HG02588 (cell line): ENCODE measurements around the gene GHRH.

Experiments used
- ATAC-seq: cut with Tn5 transposase; IDR thresholded peaks from one replicate; pipeline ENCODE4 v1.9.1; 2021; ENCODE audit warnings: mild to moderate bottlenecking, moderate library complexity; ENCODE audit not compliant: unreplicated experiment

The GHRH gene

DNA sequence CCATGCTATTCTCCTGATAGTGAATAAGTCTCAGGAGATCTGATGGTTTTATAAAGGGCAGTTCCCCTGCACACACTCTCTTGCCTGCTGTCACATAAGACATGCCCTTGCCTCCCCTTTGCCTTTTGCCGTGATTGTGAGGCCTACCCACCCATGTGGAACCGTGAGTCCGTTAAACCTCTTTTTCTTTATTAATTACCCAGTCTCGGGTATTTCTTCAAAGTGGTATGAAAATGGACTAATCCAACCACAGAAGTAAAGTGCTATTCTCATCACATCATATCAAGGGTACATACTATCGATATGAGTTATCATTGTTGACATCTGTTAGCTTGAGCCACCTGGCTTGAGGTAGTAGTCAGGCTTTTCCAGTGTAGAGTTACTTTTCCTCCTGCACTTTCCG lies 30.1 kb upstream of the GHRH start:
- ATAC-seq: no peak

GRCh38 chr20:37290158-37290810 lies 28.7 kb upstream of the GHRH start:
- ATAC-seq: no peak

DNA sequence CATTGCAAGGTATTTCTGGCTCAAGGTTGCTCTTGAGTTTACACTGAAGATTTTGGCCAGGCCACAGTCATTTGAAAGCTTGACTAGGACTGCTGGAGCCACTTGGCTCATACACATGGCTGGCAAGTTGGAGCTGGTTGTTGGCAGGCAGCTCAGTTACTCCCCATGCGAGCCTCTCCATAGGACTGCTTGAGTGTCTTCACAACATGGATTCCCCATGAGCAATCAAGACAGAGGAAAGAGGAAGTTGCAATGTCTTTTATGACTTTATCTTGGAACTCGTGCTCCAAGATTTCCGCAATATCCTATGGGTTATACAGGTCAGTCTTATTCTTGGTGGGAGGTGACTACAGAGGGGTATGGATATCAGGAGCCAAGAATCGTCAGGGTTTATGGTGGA lies 26.5 kb upstream of the GHRH start:
- ATAC-seq: no peak

- ATAC-seq: no peak
These were observed 24.2 kb upstream of the GHRH start for GRCh38 chr20:37285664-37286374.

DNA sequence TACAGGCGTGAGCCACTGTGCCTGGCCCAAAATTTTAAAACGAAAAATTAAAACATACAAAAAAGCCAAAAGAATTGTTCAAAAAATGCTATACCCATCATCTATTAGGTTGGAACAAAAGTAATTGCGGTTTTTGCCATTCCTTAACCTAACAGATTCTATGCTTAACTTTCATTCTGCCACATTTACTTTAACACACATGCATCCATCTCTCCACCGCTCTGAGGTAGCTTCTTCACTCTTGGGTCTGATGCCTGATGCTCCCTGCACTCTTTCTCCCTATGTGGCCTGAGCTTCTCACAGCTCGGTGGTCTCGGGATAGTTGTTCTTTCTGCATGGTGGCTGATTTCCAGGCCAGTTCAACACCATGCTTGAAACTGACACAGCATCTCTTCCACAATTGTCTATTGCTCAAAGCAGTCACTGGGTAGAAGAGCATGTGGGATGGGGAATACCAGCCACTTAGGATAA lies 23.1 kb upstream of the GHRH start:
- no peak for ATAC-seq

DNA sequence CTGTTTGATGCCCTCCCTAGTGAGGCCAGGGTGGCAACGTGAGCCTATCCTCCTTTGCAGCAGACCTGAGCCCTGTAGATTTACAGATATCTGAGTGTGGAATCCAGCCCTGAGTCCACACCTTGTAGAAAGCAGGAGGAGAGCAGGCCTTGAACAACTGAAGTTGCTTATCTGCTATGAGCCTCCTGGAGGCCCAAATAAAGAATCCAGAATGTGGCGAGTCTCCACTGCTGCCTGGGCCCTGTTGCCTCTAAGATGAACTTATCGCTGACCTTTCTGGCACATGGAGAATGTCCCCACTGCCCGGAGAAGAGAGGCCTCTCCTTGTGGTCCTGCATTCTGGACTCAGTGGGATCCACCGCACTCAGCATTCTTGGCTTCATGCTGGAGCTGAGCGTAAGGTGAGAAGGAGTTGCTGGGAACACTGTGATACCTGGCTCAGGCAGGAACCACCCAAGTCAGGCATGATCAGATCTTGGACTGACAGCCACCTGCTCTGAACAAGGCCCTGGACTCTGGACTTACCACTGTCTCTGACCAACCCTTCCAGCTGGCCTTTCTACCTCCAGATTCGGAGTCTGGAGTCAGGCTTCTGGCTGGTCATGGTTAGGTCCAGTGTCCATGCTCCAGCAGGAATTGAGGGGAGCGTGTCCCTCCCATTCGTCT lies 22.0 kb upstream of the GHRH start:
- ATAC-seq: no peak

GRCh38 chr20:37282556-37282955 lies 20.9 kb upstream of the GHRH start:
- ATAC-seq: no peak

GRCh38 chr20:37280403-37280802 lies 18.8 kb upstream of the GHRH start:
- ATAC-seq: no peak

DNA sequence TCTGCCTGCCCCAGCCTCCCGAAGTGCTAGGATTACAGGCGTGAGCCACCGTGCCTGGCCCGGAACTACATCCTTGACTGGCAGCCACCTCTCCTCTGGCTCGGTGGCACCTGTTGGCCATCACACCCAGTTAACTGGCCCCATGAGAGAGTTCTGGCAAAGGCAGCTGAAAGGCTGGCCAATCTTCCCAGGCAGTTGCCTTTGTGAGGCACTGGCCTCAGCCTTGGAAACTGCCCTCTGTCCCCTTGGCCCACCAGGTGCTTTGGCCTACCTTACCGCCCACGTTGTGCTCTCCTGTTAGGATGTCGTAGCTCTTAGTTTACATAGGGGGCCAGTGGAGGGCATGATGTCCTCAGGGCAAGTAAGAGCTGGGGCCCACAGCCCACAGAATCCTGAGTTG lies 18.2 kb upstream of the GHRH start:
- no peak for ATAC-seq

DNA sequence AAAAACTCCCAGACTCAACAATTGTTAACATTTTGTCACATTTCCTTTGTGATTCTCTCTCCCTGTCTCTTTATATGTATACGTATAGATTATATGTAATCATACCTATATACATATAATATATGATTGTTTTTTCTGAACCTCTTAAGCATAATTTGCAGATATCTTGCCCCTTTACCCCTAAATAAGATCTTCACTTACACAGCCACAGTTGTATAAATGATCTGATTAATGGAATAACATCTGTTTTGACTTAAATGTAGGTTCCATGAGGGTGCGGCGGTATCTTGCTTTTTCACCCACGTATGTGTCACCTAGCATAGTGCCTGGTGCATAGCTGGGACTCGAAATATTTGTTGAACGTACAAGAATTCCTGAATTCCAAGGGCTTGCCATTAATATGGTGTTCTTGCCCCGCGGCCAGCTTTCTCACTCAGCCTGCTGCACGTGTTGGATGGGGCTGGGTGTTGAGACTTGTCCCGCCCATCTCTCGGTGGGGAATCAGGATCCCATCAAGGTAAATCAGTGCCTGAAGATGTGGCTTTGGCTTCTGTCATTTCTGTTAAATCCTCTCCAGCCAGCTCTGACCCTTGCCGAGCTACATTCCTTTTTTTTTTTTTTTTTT lies 17.5 kb upstream of the GHRH start:
- ATAC-seq: no peak

DNA sequence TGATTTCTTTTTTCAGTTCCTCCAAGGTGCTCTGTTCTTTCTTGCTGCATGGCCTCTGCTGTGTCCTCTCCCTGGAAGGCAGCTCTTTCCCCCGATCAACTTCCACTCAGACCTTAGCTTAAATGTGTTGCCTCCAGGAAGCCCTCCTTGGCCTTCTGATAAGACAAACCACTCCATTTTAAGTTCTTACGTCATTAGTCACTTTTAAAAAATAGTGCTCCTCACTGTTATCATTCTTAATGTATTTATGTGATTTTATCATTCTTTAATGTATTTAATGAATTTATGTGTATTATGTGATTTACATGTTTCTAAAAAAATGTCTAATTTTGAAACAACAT lies 15.6 kb upstream of the GHRH start:
- no peak for ATAC-seq

- ATAC-seq: no peak
These were observed 15.1 kb upstream of the GHRH start for GRCh38 chr20:37276494-37277252.

GRCh38 chr20:37274851-37275524 lies 13.4 kb upstream of the GHRH start:
- ATAC-seq: no peak

GRCh38 chr20:37273988-37274387 lies 12.4 kb upstream of the GHRH start:
- ATAC-seq: no peak

GRCh38 chr20:37271421-37271768 lies 9.8 kb upstream of the GHRH start:
- ATAC-seq: no peak

GRCh38 chr20:37270576-37271420 lies 9.2 kb upstream of the GHRH start:
- no peak for ATAC-seq

GRCh38 chr20:37267667-37268313 lies 6.2 kb upstream of the GHRH start:
- no peak for ATAC-seq

DNA sequence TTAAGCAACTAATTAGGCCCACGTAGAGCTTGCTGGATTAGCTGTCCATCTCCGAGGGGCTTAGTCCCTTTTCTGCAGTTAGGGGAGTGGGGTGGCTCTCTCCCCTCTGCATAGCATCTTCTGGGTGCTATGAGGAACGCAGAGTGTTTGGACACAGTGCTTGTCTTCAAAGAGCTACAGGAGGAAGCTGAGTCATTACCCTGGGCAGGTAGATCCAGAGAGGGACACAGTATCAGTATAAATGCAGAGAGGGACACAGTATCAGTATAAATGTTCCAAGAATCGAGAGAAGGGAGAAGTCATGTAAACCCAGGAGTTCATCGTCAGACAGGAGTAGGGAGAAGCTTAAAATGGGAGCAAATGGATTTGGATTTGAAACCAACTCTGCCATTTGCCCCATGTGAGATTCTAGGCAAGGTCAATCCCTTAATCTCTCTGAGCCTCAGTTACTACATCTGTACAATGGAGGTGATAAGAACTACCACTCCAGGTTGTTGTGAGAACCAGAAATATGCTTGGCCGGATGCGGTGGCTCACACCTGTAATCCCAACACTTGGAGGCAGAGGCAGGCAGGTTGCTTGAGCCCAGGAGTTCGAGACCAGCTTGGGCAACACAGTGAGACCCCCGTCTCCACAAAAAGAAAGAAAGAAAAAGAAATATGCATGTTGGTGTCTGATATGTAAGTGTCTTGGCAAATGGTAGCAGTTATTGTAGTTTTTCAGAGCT lies 5.5 kb upstream of the GHRH start:
- ATAC-seq: no peak

GRCh38 chr20:37265152-37265551 lies 3.5 kb upstream of the GHRH start:
- no peak for ATAC-seq
